ENCODE results near the gene JAM3. TPM values are rescaled to one million over a fixed set of nuclear protein-coding genes. Genes with fewer than 3 reads are reported as not detected.

The JAM3 gene
- total and polyA plus RNA-seq, 2 of the 8 experiments (the other 6 are each of a cell fraction or from before 2014, with no cell fraction given): 19.6 to 42.8 TPM

GRCh38 chr11:134118006-134118405 lies 49.1 kb downstream of the JAM3 start:
- H2BK20ac ChIP-seq (ENCODE audit: low read length): no peak overlapping the region
- H2AK5ac ChIP-seq (ENCODE audit: low read depth, low read length): 0 out of 2 replicates have a peak overlapping the region, but pooled peaks have one; percentile 41
- peak overlapping the region; percentile 32; the same call in 1 of the 2 replicates for H2BK12ac ChIP-seq (ENCODE audit: low read depth, low read length)
- FAIRE-seq: no peak
- H4K8ac ChIP-seq (ENCODE audit: extremely low read depth, insufficient read depth, low read length): no peak overlapping the region
- H4K91ac ChIP-seq (replicated peaks; ENCODE audit: insufficient read length, low read length): no peak overlapping the region
- no peak overlapping the region for H3K27ac ChIP-seq (ENCODE audit: low read depth, low read length)
- H3K4me3 ChIP-seq (ENCODE audit: extremely low read depth in 1 of 4, insufficient read depth in 2 of 4, low read depth in 3 of 4, low read length in 4 of 4): no peak overlapping the region
- no peak overlapping the region for H3K4ac ChIP-seq (replicated peaks; ENCODE audit: insufficient read length, low read depth, low read length)
- H3K14ac ChIP-seq (ENCODE audit: insufficient read length): no peak overlapping the region
- peaks cover 0 to 28% of the 10 kb centered on the region in 2 experiments; a peak in 3 of 4 replicates for H3K79me2 ChIP-seq (ENCODE audit: control insufficient read depth in 1 of 2, insufficient read depth in 2 of 2, low read length in 2 of 2)
- H2BK120ac ChIP-seq (replicated peaks; ENCODE audit: low read depth, low read length): no peak overlapping the region
- H3K36me3 ChIP-seq (ENCODE audit: control insufficient read depth in 2 of 4, insufficient read depth in 4 of 4, low read length in 3 of 4): no peaks in the 10 kb centered on the region
- no peak overlapping the region for H4K5ac ChIP-seq (ENCODE audit: insufficient read length, low read depth, low read length)
- no peak for DNase-seq (ENCODE audit: low read depth in 1 of 2, low spot score in 2 of 2)
- H3K56ac ChIP-seq (replicated peaks; ENCODE audit: insufficient read length, low read depth, low read length): no peak overlapping the region
- H2AFZ ChIP-seq (ENCODE audit: low read length): no peak overlapping the region
- H3K9me3 ChIP-seq (ENCODE audit: insufficient read depth in 2 of 2, low read depth in 1 of 2, low read length in 1 of 2): no peaks in the 10 kb centered on the region
- H3K9ac ChIP-seq (replicated peaks in 1 of 4; ENCODE audit: extremely low read depth in 1 of 4, low read depth in 3 of 4, low read length in 3 of 4): no peak overlapping the region
- peaks cover 0 to 9% (median 4%) of the 10 kb centered on the region in 4 experiments; a peak in 3 of 7 replicates for H3K4me1 ChIP-seq (replicated peaks in 1 of 4; ENCODE audit: control insufficient read depth in 3 of 4, insufficient read depth in 4 of 4, low read length in 3 of 4)
- H4K20me1 ChIP-seq (replicated peaks in 1 of 2; ENCODE audit: control insufficient read depth in 1 of 2, insufficient read depth in 2 of 2, low read length in 2 of 2): no peaks in the 10 kb centered on the region
- no peak overlapping the region for H3K4me2 ChIP-seq (ENCODE audit: insufficient read depth in 1 of 2, low read depth in 2 of 2, low read length in 2 of 2)
- ChIA-PET POLR2A (ENCODE audit: partially characterized antibody) (no interaction called here), CTCF (ENCODE audit: partially characterized antibody) (interaction anchor here (1.0 kb wide), 1 partner anchor 19 kb away, joined by 3 read pairs; no protein-coding TSS in a partner anchor)
- no peak overlapping the region for H3K18ac ChIP-seq (ENCODE audit: extremely low read depth, low read length)
- peak overlapping the region; percentile 35; the same call in 1 of the 2 replicates for H2BK15ac ChIP-seq (ENCODE audit: low read length)
- no peaks in the 10 kb centered on the region for H3K23me2 ChIP-seq (ENCODE audit: low read depth, low read length)
- H3K79me1 ChIP-seq (ENCODE audit: low read depth, low read length): no peaks in the 10 kb centered on the region
- no peak overlapping the region for H2BK5ac ChIP-seq (ENCODE audit: low read depth, low read length)
- no peaks in the 10 kb centered on the region for H3K27me3 ChIP-seq (replicated peaks in 1 of 4; ENCODE audit: control insufficient read depth in 3 of 4, extremely low read depth in 1 of 4, insufficient read depth in 3 of 4, low read length in 3 of 4)
- no peak overlapping the region for H3K23ac ChIP-seq (ENCODE audit: insufficient read length)
- TF ChIP-seq JUN (IDR thresholded peaks at IDR 0.05; ENCODE audit: low read depth, low read length) (no peak), CBX8 (IDR thresholded peaks at IDR 0.05; ENCODE audit: borderline replicate concordance, low read depth, low read length) (no peak), RFX5 (IDR thresholded peaks at IDR 0.05; ENCODE audit: borderline replicate concordance, low read depth, low read length) (no peak), RNF2 (IDR thresholded peaks at IDR 0.05; ENCODE audit: borderline replicate concordance, low read depth, low read length, missing control alignments, poor library complexity, severe bottlenecking) (no peak), POU5F1 (IDR thresholded peaks at IDR 0.05; ENCODE audit: low read depth, low read length) (no peak), SP1 (IDR thresholded peaks at IDR 0.05; ENCODE audit: low read depth, low read length) (no peak), GABPA (IDR thresholded peaks at IDR 0.05; ENCODE audit: borderline replicate concordance, insufficient read depth, low read length) (no peak), RBBP5 (IDR thresholded peaks at IDR 0.05; ENCODE audit: borderline replicate concordance, low read depth, low read length) (no peak), ATF2 (IDR thresholded peaks at IDR 0.05; ENCODE audit: low read length) (no peak), KDM5A (IDR thresholded peaks at IDR 0.05; ENCODE audit: low read length) (no peak), SRF (IDR thresholded peaks at IDR 0.05; ENCODE audit: low read depth, low read length) (no peak), SIRT6 (IDR thresholded peaks at IDR 0.05; ENCODE audit: low read length) (no peak), BRCA1 (IDR thresholded peaks at IDR 0.05; ENCODE audit: low read depth, low read length) (no peak), JUND (IDR thresholded peaks at IDR 0.05; ENCODE audit: low read length) (no peak)

Measured in H1 (cell line).